ENCODE data around the gene GSTCD.

- TF ChIP-seq CTCF (conservative IDR thresholded peaks at IDR 0.05; ENCODE audit: low read length) = no peak
- TF ChIP-seq EZH2phosphoT487 (IDR thresholded peaks at IDR 0.05; ENCODE audit: borderline replicate concordance, low read depth, low read length) = no peak
Observed at GRCh38 chr4:105808750-105809041, 100.1 kb downstream of the GSTCD start.

Data from OCI-LY7 (cell line).